HG02588 (cell line): Measurements from ENCODE around the gene RNF148.
"Not testable (repeated sequence)": the region's sequence is repeated elsewhere in the genome, so short reads cannot be mapped to it uniquely, and the experiment has no call there.

Experiments used
- ATAC-seq: cut with Tn5 transposase; IDR thresholded peaks from one replicate; pipeline ENCODE4 v1.9.1; 2021; ENCODE audit warnings: mild to moderate bottlenecking, moderate library complexity; ENCODE audit not compliant: unreplicated experiment

Gene RNF148

DNA sequence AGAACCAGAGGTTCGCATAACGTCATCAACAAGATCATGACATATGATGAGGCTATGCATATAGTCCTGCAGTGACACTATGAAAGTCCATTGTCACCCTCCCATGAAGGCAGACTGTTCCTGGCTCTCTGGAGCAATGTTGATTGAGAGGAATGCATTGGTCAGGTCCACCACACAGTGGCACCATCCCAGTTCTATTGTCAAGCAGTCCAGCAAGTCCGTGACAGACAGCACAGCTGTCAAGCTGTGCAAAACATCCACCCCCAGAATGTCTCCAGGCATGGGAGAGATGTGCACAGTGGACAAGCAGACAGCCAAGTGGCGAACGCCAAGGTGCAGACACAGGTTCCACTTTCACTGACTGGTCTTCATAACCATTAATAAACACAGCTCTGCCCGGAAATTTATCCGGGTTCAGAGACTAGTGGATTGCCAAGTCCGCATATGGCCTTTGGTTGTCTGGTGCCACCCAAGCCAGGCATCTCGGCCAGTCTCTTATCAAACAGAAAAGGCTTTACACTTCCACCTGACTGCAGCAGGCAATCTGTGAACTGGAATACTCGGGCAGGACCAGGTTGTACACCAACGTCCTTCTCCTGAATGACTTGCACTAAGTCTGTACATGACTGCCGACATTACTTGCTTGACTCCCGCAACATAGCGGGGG lies 11.0 kb downstream of the RNF148 start:
- no peak for ATAC-seq

DNA sequence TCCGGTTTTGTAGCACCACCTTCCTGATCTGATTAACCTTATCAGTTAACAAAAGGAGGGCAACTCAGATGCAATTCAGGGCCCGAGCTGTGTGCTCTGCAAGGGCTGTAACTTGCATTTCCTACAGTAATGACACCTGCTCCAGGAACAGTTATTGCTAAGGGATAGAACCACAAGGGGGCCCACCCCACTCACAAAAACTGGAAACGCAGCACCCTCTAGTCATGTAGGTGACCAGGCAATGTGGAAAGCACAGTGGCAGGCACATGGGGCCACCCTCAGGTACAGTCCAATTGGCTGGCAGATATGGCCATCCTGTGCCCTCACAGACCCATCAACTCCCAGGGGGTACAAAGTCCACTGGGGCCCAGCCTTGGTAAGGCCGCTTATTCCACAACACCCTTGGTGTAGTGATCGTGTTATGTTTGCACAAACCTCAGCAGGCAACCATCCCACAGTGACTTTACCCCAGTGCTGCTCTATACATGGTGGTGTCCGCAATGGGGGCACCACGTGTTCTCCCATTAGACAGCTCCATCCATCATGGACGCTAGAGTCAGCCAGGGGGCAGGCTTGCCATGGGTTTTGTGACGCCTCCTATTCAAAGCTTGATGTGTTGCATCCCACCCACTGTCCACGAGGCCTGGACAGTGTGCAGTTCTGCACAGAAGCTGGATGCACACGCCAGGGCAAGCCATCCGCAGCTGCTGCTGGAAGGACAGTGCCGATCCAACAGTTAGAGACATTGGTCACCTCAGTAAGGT lies 13.2 kb downstream of the RNF148 start:
- no peak for ATAC-seq

DNA sequence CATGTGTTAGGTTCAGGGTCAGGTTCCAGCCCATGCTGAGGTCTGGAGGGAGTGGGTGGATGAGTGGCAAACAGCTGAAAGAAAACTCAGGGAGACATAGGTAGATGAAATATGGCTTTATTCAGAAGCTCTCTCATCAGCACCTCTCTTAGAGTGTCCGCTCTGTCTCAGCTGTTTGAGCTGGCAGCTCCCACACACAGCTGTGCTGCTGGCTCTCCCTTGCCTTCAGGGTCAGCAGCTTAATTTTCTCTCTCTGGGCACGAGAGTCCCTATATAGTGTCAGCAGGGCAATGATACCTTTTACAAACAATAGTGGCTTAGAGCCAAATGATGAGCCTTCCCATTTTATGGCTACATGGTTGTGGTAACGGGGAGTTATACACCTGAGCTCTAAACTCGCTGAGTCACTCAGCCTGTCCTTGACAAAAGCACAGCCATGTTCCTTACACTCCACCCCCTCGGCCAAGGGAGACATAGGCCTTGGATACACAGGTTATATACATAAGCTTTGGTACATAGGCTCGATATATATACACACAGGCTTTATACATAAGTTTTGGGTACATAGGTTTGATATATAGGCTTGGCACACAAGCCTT lies 14.2 kb downstream of the RNF148 start:
- no peak for ATAC-seq

DNA sequence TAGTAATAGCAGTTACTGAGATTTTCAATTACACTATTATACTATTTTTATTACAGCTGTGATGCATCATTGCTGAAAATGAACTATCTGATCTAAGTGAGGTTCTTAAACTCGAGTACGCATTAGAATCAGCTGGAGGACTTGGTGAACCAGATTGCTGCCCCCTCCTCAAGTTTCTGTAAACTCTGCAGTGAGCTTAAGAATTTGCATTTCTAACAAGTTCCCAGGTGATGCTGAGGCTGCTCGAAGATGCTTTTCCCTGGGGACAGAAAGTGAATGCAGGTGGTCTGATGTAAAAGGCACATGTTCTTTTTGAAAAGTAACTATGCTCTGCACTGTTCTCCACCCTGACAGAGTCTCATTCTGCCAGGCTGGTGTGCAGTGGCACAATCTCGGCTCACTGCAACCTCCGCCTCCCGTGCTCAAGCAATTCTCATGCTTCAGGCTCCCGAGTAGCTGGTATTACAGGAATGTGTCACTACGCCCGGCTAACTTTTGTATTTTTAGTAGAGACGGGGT lies 16.3 kb downstream of the RNF148 start:
- no peak for ATAC-seq

DNA sequence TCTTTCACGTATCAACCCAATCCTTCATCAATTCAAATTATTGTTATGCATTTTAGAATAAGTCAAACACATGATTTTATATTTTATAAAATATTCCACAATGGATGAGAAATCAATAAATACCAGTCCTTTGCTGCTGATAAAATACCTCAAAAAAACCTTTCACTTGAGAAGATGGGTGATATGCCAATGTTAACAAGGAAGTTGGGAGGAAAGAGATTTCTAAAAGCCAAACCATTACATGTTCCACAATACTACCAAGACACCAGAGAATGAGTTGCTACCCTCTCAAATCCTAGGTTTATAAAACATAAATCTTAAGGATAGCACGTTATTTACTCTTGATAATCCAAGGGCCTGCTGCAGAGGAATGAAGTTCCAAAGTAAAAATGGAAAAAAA lies 18.2 kb downstream of the RNF148 start:
- ATAC-seq = no peak

DNA sequence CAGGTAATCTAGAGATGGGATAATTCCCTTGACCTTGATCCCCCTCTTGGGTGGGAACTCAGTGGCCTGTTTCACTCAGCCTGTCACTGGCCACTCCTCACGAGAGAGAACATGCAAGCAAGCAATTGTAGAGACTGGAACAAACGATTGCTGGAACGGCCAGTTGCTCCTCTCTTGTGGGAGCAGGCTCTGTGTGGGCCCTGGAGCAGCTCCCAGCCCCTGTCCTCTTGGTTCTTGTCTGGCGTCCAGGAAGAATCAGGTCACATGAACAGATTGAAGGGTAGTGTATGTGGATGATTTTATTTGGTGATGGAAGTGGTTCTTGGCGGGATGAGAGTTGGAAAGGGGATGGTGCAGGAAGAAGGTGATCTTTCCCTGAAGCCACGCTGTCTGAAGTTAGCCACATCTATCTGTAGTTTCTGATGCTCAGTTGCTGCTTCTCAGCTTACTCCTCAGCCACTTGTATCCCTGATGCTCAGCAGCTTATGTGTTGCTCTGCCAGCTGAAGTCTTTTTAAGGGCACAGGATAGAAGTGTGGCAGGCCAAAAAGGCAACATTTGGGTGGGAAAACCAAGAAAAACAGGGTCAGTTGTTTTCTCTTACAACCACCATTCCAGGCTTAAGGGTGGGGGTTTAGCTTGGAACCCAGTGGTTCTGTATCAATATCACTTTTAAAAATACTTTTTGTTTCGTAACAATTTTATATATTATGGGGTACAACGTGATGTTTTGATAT lies 19.7 kb downstream of the RNF148 start:
- no peak for ATAC-seq

- ATAC-seq = not testable (repeated sequence)
Observed at GRCh38 chr7:122681186-122681585, 21.5 kb downstream of the RNF148 start.

GRCh38 chr7:122679813-122680212 lies 22.9 kb downstream of the RNF148 start:
- no peak for ATAC-seq

DNA sequence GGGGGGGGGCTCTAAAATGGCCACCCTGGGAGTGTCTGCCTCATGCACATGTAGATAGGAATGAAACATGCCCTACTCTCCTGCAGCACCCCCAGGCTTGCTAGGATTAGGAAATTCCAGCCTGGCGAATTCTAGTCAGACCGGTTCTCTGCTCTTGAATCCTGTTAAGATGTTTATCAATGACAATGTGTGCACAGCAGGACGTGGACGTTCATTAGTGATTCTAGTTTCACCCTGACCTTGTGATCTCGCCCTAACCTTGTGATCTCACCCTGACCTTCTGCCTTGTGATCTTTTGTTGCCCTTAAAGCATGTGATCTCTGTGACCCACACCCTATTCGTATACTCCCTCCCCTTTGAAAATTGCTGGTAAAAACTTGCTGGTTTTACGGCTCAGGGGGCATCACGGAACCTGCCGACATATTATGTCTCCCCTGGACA lies 23.4 kb downstream of the RNF148 start:
- not testable (repeated sequence) for ATAC-seq

GRCh38 chr7:122677149-122677548 lies 25.6 kb downstream of the RNF148 start:
- ATAC-seq = no peak

GRCh38 chr7:122676466-122676865 lies 26.3 kb downstream of the RNF148 start:
- no peak for ATAC-seq

DNA sequence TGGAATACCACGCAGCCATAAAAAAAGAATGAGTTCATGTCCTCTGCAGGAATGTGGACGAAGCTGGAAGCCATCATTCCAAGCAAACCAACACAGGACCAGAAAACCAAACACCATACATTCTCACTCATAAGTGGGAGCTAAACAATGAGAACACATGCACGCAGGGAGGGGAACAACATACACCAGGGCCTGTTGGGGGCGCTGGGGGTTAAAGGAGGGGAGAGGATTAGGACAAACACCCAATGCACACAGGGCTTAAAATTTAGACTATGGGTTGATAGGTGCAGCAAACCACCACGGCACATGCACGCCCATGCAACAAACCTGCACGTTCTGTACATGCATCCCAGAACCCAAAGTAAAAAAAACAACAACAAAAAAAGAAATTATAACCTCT lies 27.1 kb downstream of the RNF148 start:
- no peak for ATAC-seq

GRCh38 chr7:122675011-122675410 lies 27.7 kb downstream of the RNF148 start:
- ATAC-seq = no peak

- ATAC-seq = no peak
Observed at GRCh38 chr7:122674502-122674901, 28.2 kb downstream of the RNF148 start.

DNA sequence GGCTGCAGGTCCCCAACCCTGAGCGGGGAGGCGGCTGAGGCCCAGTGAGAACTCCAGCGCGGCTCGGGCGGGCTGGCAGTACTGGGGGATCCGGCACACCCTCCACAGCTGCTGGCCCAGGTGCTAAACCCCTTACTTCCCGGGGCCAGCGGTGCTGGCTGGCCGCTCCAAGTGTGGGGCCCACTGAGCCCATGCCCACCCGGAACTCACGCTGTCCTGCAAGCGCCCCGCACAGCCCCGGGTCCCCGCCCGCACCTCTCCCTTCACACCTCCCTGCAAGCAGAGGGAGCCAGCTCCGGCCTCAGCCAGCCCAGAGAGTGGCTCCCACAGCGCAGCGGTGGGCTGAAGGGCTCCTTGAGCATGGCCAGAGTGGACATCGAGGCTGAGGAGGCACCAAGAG lies 28.8 kb downstream of the RNF148 start:
- ATAC-seq = no peak

GRCh38 chr7:122672536-122672935 lies 30.2 kb downstream of the RNF148 start:
- no peak for ATAC-seq

- ATAC-seq = no peak
Observed at GRCh38 chr7:122663733-122664132, 39.0 kb downstream of the RNF148 start.

DNA sequence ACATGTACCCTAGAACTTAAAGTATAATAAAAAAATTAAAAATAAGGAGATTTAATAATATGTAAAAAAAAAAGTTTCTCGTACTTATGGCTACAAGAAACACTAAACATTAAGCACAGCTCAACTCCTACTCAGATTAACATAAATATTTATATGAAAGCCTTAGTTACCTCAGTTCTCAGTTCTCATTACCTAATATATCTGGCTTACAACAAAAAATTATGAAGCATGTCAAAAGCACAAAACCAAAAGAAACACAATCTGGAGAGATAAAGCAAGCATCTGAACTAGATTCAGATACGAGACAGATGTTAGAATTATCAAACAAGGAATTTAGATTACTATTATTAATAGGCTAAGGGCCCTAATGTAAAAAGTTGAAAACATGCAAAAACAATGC lies 43.9 kb downstream of the RNF148 start:
- no peak for ATAC-seq

- no peak for ATAC-seq
Observed at GRCh38 chr7:122653685-122654084, 49.0 kb downstream of the RNF148 start.

GRCh38 chr7:122652876-122653275 lies 49.8 kb downstream of the RNF148 start:
- no peak for ATAC-seq
